OCI-LY3 (cell line): ENCODE results near the gene CERS2.
A peak's percentile ranks its signal among the peaks of the same experiment; 100 is the strongest.

Source experiments
- H2AFZ ChIP-seq: fragments of 200-600, 300-600 bp; shearing (Covaris generic); 2 replicates; pipeline ENCODE4 v1.6.0; 2014; ENCODE audit warnings: antibody characterized with exemption, low read depth, low read length
- H3K27ac ChIP-seq: fragments of 200-600, 300-600 bp; sonication (generic); 2 replicates; pipeline ENCODE4 v1.5.1; 2014; ENCODE audit warnings: mild to moderate bottlenecking, low read length, moderate library complexity, mixed read lengths
- H3K27me3 ChIP-seq: fragments of 200-600, 300-600 bp; sonication (generic); 2 replicates; pipeline ENCODE4 v1.6.1; 2014; ENCODE audit warnings: low read depth, low read length, mixed read lengths
- H3K36me3 ChIP-seq: fragments of 200-600, 300-600 bp; sonication (generic); replicated peaks from 2 replicates; pipeline ENCODE3; 2014; ENCODE audit warnings: low read depth, low read length, mixed read lengths
- H3K4me1 ChIP-seq: fragments of 300-600, 200-600 bp; sonication (generic); 2 replicates; pipeline ENCODE4 v1.6.1; 2014; ENCODE audit warnings: low read length, mixed read lengths
- H3K4me2 ChIP-seq: fragments of 200-600, 300-600 bp; sonication (generic); 2 replicates; pipeline ENCODE4 v1.6.1; 2014; ENCODE audit warnings: low read length, mixed read lengths
- H3K4me3 ChIP-seq: fragments of 300-600, 200-600 bp; sonication (generic); 2 replicates; pipeline ENCODE4 v1.5.1; 2014; ENCODE audit warnings: antibody characterized with exemption, mild to moderate bottlenecking, low read length, moderate library complexity
- H3K79me2 ChIP-seq: fragments of 300-600, 200-600 bp; shearing (Covaris generic); 2 replicates; pipeline ENCODE4 v1.6.1; 2014; ENCODE audit warnings: mild to moderate bottlenecking, low read length, mixed read lengths
- H3K9ac ChIP-seq: fragments of 300-600, 200-600 bp; shearing (Covaris generic); 2 replicates; pipeline ENCODE4 v1.6.0; 2014; ENCODE audit warnings: mild to moderate bottlenecking, low read length, moderate library complexity
- H3K9me3 ChIP-seq: fragments of 200-600, 300-600 bp; shearing (Covaris generic); 2 replicates; pipeline ENCODE4 v1.6.1; 2014; ENCODE audit warnings: low read length, mixed read lengths; ENCODE audit not compliant: insufficient read depth
- H4K20me1 ChIP-seq: fragments of 200-600, 300-600 bp; sonication (generic); 2 replicates; pipeline ENCODE4 v1.6.1; 2016; ENCODE audit warnings: low read length, mixed read lengths; ENCODE audit not compliant: insufficient read depth
- CTCF ChIP-seq: fragments of 200-600, 300-600 bp; sonication (generic); IDR thresholded peaks from 2 replicates; pipeline ENCODE4 v1.5.1; 2014; ENCODE audit warnings: antibody characterized with exemption, low read length, low read depth
- EZH2phosphoT487 ChIP-seq: fragments of 200-600 bp; shearing (Covaris generic); IDR thresholded peaks from 2 replicates; pipeline ENCODE4 v1.6.1; 2018; ENCODE audit warnings: antibody characterized with exemption, mixed run types, low read depth

Gene CERS2

GRCh38 chr1:150997949-150998348 is 23.3 kb upstream of the CERS2 start:
- no peak overlapping the region for H3K27ac ChIP-seq
- no peaks in the 10 kb centered on the region for H3K79me2 ChIP-seq
- H3K27me3 ChIP-seq = no peaks in the 10 kb centered on the region
- H4K20me1 ChIP-seq = no peaks in the 10 kb centered on the region
- H3K4me1 ChIP-seq = 0 out of 2 replicates have a peak, but pooled peaks cover 3% of the 10 kb centered on the region
- no peak overlapping the region for H3K4me2 ChIP-seq
- no peak overlapping the region for H3K4me3 ChIP-seq
- H2AFZ ChIP-seq = no peak overlapping the region
- no peaks in the 10 kb centered on the region for H3K9me3 ChIP-seq
- TF ChIP-seq CTCF (no peak), EZH2phosphoT487 (no peak)
- H3K36me3 ChIP-seq = no peaks in the 10 kb centered on the region
- H3K9ac ChIP-seq = no peak overlapping the region

GRCh38 chr1:150997126-150997872 is 22.7 kb upstream of the CERS2 start:
- no peak overlapping the region for H3K4me2 ChIP-seq
- no peak for TF ChIP-seq CTCF
- TF ChIP-seq EZH2phosphoT487 = no peak
- H3K27me3 ChIP-seq = no peaks in the 10 kb centered on the region
- no peak overlapping the region for H3K27ac ChIP-seq
- H3K79me2 ChIP-seq = no peaks in the 10 kb centered on the region
- H2AFZ ChIP-seq = no peak overlapping the region
- no peak overlapping the region for H3K9ac ChIP-seq
- 0 out of 2 replicates have a peak, but pooled peaks cover 3% of the 10 kb centered on the region for H3K4me1 ChIP-seq
- no peaks in the 10 kb centered on the region for H4K20me1 ChIP-seq
- no peaks in the 10 kb centered on the region for H3K9me3 ChIP-seq
- no peak overlapping the region for H3K4me3 ChIP-seq
- H3K36me3 ChIP-seq = no peaks in the 10 kb centered on the region

GRCh38 chr1:150995896-150996295 is 21.3 kb upstream of the CERS2 start:
- no peaks in the 10 kb centered on the region for H3K36me3 ChIP-seq
- TF ChIP-seq CTCF (peak; percentile 80), EZH2phosphoT487 (no peak)
- no peak overlapping the region for H3K27ac ChIP-seq
- H3K4me1 ChIP-seq = 0 out of 2 replicates have a peak, but pooled peaks cover 3% of the 10 kb centered on the region
- H3K9me3 ChIP-seq = no peaks in the 10 kb centered on the region
- no peak overlapping the region for H3K9ac ChIP-seq
- H2AFZ ChIP-seq = peak overlapping the region; percentile 65
- H4K20me1 ChIP-seq = no peaks in the 10 kb centered on the region
- H3K4me3 ChIP-seq = peak overlapping the region; percentile 33; the same call in 1 of the 2 replicates
- H3K27me3 ChIP-seq = no peaks in the 10 kb centered on the region
- no peaks in the 10 kb centered on the region for H3K79me2 ChIP-seq
- H3K4me2 ChIP-seq = peak overlapping the region; percentile 42

- Histone ChIP-seq H3K27me3 (no peaks in the 10 kb centered on the region), H4K20me1 (no peaks in the 10 kb centered on the region), H3K4me1 (0 out of 2 replicates have a peak, but pooled peaks cover 3% of the 10 kb centered on the region), H3K36me3 (no peaks in the 10 kb centered on the region), H3K79me2 (no peaks in the 10 kb centered on the region), H2AFZ (peak overlapping the region; percentile 65), H3K4me2 (peak overlapping the region; percentile 42), H3K9ac (no peak overlapping the region), H3K9me3 (no peaks in the 10 kb centered on the region), H3K27ac (no peak overlapping the region), H3K4me3 (peak overlapping the region; percentile 33; the same call in 1 of the 2 replicates)
- TF ChIP-seq EZH2phosphoT487 (no peak), CTCF (no peak)
These were observed 20.8 kb upstream of the CERS2 start for GRCh38 chr1:150995460-150995859.
